ENCODE results near the gene EFR3B.
A peak's percentile ranks its signal among the peaks of the same experiment; 100 is the strongest.
"Not testable (repeated sequence)": the region's sequence is repeated elsewhere in the genome, so short reads cannot be mapped to it uniquely, and the experiment has no call there.

The EFR3B gene

DNA sequence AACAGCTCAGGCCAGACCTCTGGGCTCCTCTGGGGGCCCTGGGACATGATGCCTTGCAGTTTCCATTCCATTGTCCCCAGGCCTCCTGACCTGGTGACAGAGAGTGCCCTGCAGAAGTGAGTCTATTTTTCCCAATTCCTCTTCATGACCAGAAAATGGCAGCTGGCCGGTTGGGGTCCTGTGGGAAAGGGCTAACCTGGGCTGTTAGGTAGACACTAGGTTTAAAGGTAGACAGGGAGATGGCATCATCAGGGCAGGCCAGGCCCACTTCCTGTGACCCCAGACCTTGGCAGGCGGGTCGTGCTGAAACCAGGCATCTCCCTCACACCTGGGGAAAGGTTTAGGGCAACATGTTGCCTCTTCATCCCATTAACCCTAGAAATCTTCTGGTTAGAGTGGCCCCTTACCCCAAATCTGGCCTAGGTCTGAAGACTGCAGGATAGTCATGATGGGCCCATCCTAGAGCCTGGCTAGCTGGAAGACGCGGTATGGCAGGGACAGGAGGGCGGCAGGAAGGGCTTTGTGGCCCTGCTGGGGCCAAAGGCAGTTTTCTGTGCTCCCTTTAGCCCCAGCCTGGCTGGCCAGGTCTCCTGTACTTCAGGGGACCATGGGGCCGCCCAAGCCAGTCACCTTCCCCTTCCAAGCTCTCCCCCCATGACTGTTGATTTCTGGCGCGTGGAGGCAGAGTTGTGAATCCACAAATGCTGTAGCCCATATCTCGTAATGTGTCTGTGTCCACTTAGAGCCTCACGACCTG, 116.4 kb downstream of the EFR3B start:
- DNase-seq: no peak

GRCh38 chr2:25159949-25160348, 118.1 kb downstream of the EFR3B start:
- DNase-seq: no peak

GRCh38 chr2:25160376-25160775, 118.5 kb downstream of the EFR3B start:
- DNase-seq: no peak

GRCh38 chr2:25161055-25161781, 119.3 kb downstream of the EFR3B start:
- peak; percentile 80 to 86 for DNase-seq

DNA sequence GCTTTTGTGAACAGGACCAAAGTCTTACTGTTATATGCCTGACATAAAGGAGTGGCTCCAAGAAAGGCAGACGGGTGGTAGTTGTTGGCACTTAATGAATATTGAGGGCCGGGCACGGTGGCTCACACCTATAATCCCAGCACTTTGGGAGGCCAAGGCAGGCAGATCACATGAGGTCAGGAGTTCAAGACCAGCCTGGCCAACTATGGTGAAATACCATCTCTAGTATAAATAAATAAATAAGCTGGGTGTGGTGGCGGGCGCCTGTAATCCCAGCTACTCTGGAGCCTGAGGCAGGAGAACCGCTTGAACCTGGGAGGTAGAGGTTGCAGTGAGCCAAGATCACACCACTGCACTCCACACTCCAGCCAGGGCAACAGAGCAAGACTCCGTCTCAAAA, 120.2 kb downstream of the EFR3B start:
- DNase-seq: not testable (repeated sequence)

GRCh38 chr2:25164561-25164960, 122.7 kb downstream of the EFR3B start:
- no peak for DNase-seq

- peak; percentile 61 to 73 for DNase-seq
These were observed 124.4 kb downstream of the EFR3B start for GRCh38 chr2:25165992-25166875.

GRCh38 chr2:25168256-25169072, 126.6 kb downstream of the EFR3B start, which contains the start of gene POMC:
Gene POMC, minus strand, starts transcription at chr2:25168580. Its CDS starts 3,808 bp downstream, at chr2:25164772.
- DNase-seq: peak; percentile 8 to 27

- DNase-seq: no peak
These were observed 127.2 kb downstream of the EFR3B start for GRCh38 chr2:25169073-25169470.

- DNase-seq: no peak
These were observed 129.0 kb downstream of the EFR3B start for GRCh38 chr2:25170888-25171287.

DNA sequence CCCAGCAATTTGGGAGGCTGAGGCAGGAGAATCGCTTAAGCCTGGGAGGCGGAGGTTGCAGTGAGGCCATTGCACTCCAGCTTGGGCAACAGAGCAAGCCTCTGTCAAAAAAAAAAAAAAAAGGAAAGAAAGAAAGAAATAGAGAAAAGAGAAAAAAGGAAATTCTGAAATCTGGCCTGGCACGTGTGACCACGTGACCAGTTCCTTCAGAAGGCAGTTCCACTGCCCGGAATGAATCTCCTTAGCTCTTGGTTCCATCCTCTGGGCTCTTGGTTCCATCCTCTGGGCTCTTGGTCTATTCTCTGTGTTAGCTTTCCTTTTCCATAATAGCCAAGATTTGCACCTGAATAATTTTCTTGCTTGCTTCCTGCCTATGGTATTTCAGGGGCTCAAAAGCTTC, 131.8 kb downstream of the EFR3B start:
- DNase-seq: no peak

- DNase-seq: no peak
These were observed 132.5 kb downstream of the EFR3B start for GRCh38 chr2:25174192-25174861.

- DNase-seq: no peak
These were observed 134.3 kb downstream of the EFR3B start for GRCh38 chr2:25176138-25176537.

GRCh38 chr2:25176541-25177181, 134.8 kb downstream of the EFR3B start:
- no peak for DNase-seq

- DNase-seq: no peak
These were observed 135.3 kb downstream of the EFR3B start for GRCh38 chr2:25177211-25177611.

GRCh38 chr2:25178976-25179375, 137.1 kb downstream of the EFR3B start:
- DNase-seq: no peak

GRCh38 chr2:25184254-25184653, 142.4 kb downstream of the EFR3B start:
- DNase-seq: no peak

GRCh38 chr2:25187729-25188350, 146.0 kb downstream of the EFR3B start:
- no peak for DNase-seq

- DNase-seq: no peak
These were observed 146.5 kb downstream of the EFR3B start for GRCh38 chr2:25188405-25188804.

DNA sequence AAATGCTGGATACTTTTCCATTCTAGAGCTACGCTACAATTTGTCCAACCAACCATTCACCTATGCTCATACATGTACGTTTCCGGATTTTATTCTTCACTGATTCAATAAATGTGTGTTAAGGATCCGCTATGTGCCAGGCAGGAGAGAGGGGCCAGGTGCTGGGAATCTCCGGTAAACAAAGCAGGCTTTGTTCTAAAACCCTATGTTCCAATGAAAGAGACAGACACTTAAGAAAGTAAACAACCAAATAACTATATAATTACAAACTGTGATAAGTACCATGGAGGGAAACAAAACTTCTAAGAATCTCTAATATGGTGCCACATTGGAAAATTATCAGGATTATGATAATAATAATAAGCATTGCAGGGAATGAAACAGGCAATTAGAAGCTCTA, 148.7 kb downstream of the EFR3B start:
- no peak for DNase-seq
